RWPE1 (cell line): ENCODE data around the gene AJAP1.
A peak's percentile ranks its signal among the peaks of the same experiment; 100 is the strongest.

Experiments used
- CTCF ChIA-PET: fragments of 350-600 bp; sonication (Branson Sonifier 250); formaldehyde crosslinking; extraction: SDS; loops from one replicate; lab custom pipeline; 2021; lab: Yijun Ruan, JAX
- POLR2A ChIA-PET: fragments of 400-600 bp; formaldehyde crosslinking; extraction: SDS; loops from one replicate; lab custom pipeline; 2020; ENCODE audit warnings: antibody characterized with exemption; ENCODE audit not compliant: low non-redundant PET; lab: Yijun Ruan, JAX
- DNase-seq: peaks from one replicate; pipeline ENCODE4 v3.0.0; 2012; ENCODE audit warnings: low spot score
- H3K27ac ChIP-seq: fragments of 450-650 bp; 2 replicates; pipeline ENCODE4 v1.5.1; 2017
- CTCF ChIP-seq: fragments of 450-650 bp; conservative IDR thresholded peaks from 2 replicates; pipeline ENCODE4 v1.5.1; 2017; ENCODE audit warnings: low read depth, mild to moderate bottlenecking

AJAP1 gene

DNA sequence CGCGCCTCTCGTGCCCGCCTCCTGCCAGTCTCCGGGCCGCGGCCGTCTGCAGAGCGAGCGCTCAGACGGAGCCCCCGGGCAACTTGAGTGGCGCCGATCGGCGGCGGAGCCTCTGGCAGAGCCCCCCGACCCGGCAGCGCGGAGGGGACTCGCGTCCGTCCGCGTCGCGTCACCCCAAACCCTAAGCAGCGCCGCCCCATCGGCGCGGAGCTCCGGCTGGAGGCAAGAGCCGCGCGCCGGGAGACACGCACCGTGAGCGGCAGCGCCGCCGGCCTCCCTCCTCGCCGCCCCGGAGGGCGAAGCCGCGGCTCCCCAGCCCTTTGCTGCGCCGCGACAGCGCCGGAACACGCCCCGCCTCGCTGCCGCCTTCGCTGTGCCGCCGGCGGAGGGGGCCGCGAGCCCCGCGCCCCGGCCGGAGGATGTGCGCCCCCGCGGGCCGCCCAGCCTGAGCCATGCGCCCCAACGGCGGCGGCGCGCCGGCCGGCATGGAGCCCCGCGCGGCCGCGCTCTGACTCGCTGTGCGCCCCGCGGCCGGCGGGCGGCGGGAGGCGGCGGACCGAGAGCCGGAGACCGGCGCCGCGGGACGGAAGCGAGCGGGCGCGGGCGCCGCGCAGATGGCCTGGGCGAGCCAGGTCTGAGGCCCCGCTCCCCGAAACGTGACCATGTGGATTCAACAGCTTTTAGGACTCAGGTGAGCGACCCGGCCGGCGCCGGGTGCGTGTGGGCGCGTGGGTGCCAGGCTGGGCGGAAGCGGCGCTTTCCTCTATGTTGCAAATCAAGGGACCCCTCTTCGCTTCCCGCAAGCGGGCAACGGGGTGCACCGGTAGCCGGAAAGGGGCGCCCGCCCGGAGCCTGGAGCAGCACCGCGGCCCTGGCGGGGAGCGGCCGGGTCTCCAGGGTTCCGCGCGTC is 610 bp downstream of the AJAP1 start:
- CTCF ChIA-PET, result interaction anchor here (0.6 to 3.0 kb wide), 4 partner anchors 10 to 862 kb away, joined by 4 to 18 read pairs (median 10); no protein-coding TSS in a partner anchor

GRCh38 chr1:4655674-4656532 is 1.5 kb downstream of the AJAP1 start:
- TF ChIP-seq CTCF, result peak; percentile 81
- DNase-seq, result peak; percentile 76
- peak overlapping the region; percentile 54 for H3K27ac ChIP-seq
- ChIA-PET CTCF (interaction anchor here (0.6 to 3.0 kb wide), 20 partner anchors 9 to 960 kb away, joined by 3 to 18 read pairs (median 4); no protein-coding TSS in a partner anchor), POLR2A (no interaction called here)

More for the DNA sequence above, 610 bp downstream of the AJAP1 start:
- DNase-seq, result no peak
- TF ChIP-seq CTCF, result no peak
- POLR2A ChIA-PET, result no interaction called here
- peak overlapping the region; percentile 54 for H3K27ac ChIP-seq

DNA sequence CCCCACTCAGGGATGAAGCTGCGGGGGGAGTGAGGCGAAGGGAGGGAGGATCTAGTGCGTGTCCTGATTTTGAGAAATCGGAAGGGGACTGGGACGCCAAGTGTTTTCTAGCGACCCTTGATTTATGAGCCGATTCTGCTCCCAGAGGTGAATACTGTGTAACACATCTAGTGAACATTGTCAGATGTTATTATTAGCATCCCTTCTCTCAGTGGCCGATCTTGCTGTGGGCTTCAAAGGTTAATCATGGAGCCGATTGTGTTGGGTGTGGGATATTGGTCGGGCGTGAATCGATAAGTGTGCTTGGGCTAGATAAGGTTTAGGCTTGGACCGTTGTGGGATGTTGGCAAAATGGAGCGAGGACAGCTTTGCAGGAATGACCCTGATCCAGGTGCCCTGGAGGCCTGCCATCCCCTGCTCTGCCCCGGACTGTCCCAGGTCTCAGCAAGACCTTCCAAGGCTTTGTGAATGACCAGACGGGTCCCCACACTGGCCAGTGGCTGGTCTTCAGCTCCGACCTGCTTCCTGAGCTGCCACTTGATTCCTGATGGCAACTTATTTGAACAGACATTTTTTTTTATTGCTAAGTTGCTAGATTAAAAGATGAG is 2.2 kb downstream of the AJAP1 start:
- CTCF ChIA-PET, result interaction anchor here (0.7 to 3.0 kb wide), 13 partner anchors 8 to 852 kb away, joined by 3 to 18 read pairs (median 4); no protein-coding TSS in a partner anchor
- TF ChIP-seq CTCF, result peak; percentile 51
- H3K27ac ChIP-seq, result peak overlapping the region; percentile 54
- POLR2A ChIA-PET, result no interaction called here
- DNase-seq, result no peak

DNA sequence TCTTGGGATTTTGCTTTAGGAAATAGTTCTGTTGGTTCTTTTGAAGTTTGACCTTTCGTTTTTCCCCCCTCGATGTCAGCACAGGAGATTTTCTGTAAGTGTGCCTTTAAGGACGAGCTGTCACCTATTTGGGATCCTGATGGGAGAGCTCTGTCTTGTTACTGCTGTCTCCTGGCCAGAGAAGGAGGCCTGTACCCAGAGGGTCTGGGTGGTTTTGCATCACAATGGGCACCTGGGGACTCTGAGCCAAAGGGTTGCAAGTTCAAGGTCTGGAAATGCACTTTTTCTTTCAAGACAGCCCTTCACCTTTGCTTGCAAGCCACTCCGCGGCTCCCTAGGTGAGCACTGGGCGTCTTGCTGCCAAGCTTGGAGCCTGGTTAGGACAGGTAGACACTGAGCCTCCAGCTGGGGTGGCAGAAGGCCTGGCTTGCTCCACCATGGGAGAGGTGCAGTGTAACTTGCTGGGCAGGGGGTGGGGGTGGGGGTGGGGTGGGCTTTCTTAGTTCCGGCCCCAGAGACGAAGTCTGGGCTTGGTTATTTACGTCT is 2.9 kb downstream of the AJAP1 start:
- H3K27ac ChIP-seq, result no peak overlapping the region
- no peak for TF ChIP-seq CTCF
- ChIA-PET CTCF (interaction anchor here (1.0 to 1.8 kb wide), 3 partner anchors 7 to 852 kb away, joined by 3 to 18 read pairs (median 4); no protein-coding TSS in a partner anchor), POLR2A (no interaction called here)
- DNase-seq, result no peak

- ChIA-PET POLR2A (no interaction called here), CTCF (interaction anchor here (0.8 kb wide), 1 partner anchor 628 kb away, joined by 3 read pairs; no protein-coding TSS in a partner anchor)
- no peak for DNase-seq
- TF ChIP-seq CTCF, result no peak
- no peak overlapping the region for H3K27ac ChIP-seq
These were observed 3.6 kb downstream of the AJAP1 start for GRCh38 chr1:4657960-4658541.
